Esophagus muscularis mucosa (tissue), 4 donors: ENCODE results near the gene RBM20. TPM values are rescaled to one million over a fixed set of nuclear protein-coding genes. Genes with fewer than 3 reads are reported as not detected.
A peak's percentile ranks its signal among the peaks of the same experiment; 100 is the strongest.

Source experiments
- DNase-seq: peaks from one replicate; pipeline ENCODE4 v3.0.0-alpha.2; 2017; ENCODE audit errors: extremely low spot score
- H3K27ac ChIP-seq, 4 donors: fragments of 200-600 bp; sonication (generic); replicated peaks in 1 of 4; 1 replicate in 3 of 4; 2 replicates in 1 of 4; pipeline ENCODE4 v1.5.1; 2016 to 2019; ENCODE audit warnings: mild to moderate bottlenecking in 1 of 4
- H3K27me3 ChIP-seq, 4 donors: fragments of 200-600 bp; sonication (generic); one replicate each; pipeline versions ENCODE4 v1.5.1 to v1.6.0; 2016 to 2019
- H3K36me3 ChIP-seq, 4 donors: fragments of 200-600 bp; sonication (generic); one replicate each; pipeline ENCODE4 v1.5.1; 2016 to 2019
- H3K4me1 ChIP-seq, 4 donors: fragments of 200-600 bp; sonication (generic); one replicate each; pipeline ENCODE4 v1.5.1; 2016 to 2019
- H3K4me3 ChIP-seq, 4 donors: fragments of 200-600 bp; sonication (generic); 1 replicate in 2 of 4; 2 replicates in 2 of 4; pipeline ENCODE4 v1.5.1; 2016 to 2019; ENCODE audit warnings: mild to moderate bottlenecking in 4 of 4, moderate library complexity in 1 of 4
- H3K9me3 ChIP-seq, 4 donors: fragments of 200-600 bp; sonication (generic); 1 replicate in 3 of 4; 2 replicates in 1 of 4; pipeline ENCODE4 v1.5.1; 2016 to 2019
- EP300 ChIP-seq: sonication (generic); formaldehyde crosslinking; IDR thresholded peaks from one replicate; pipeline ENCODE4 v1.6.1; 2017; ENCODE audit warnings: antibody characterized with exemption
- POLR2A ChIP-seq: fragments of 450-650 bp; IDR thresholded peaks from one replicate; pipeline ENCODE4 v1.6.1; 2017; ENCODE audit warnings: antibody characterized with exemption, moderate library complexity, mild to moderate bottlenecking, low read depth
- POLR2AphosphoS5 ChIP-seq, 2 donors: sonication (generic); formaldehyde crosslinking; IDR thresholded peaks; one replicate each; pipeline ENCODE4 v1.6.1; 2017; ENCODE audit warnings: antibody characterized with exemption in 2 of 2
- WGBS: methylation state at CpG from one replicate; pipeline ENCODE4 v1.1.5; 2018; 5-methylcytosine and 5-hydroxymethylcytosine counted together
- intact Hi-C: fragments of 100-400 bp; cut with DNase I; formaldehyde crosslinking; loops from one replicate; pipeline ENCODE4 v1.15.1; 2023
- total RNA-seq, 4 donors: library from RNA; depleted of rRNA; stranded (reverse); fragments of >200 nt; gene quantifications; one replicate each; pipeline versions ENCODE4 v1.1.0 to v1.2.1, GENCODE V29; 2016
- TF ChIP-seq, protein P1 (sequence below), 3 experiments: fragments of 200-600 bp in 2 of 3; fragments of 450-650 bp in 1 of 3; sonication (generic) in 2 of 3; IDR thresholded peaks; one replicate each; pipeline ENCODE4 v1.5.1; 2017 to 2019; ENCODE audit warnings: antibody characterized with exemption in 3 of 3, mild to moderate bottlenecking in 2 of 3, moderate library complexity in 1 of 3

RBM20 gene
- total RNA-seq, 4 donors from 2014 or later: 5.3 to 7.7 (median 5.8) TPM

DNA sequence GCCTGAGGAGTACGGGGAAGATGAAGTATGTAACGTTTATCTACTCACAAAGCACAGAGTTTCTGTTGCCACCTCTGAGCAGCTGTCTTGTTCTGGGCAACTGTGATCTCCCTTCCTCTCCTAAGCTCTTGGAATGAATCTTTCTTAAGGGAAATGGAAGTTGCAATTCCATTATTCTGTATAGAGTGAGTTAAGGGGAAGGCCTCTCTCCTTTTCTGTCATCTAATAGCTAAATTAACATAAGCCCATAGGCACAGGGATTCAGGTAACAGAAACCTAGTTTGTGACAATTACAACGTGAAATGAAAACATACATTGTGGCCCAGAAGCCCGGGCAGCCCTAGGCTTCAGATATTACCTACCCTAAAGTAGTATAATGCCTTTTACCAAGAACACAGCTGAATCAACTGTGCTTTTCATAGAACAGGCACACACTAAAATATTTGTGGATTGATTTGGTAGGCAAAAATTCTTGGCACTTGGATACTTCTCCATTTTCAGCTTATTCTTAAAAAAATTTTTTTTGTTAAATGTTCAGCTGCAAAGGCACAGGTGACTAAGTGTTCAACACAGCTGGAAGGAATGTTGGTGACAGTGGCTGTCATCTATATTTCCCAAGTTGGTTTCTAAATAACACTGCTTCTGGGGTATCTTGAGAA lies 223.8 kb downstream of the RBM20 start:
- Histone ChIP-seq H3K27ac (peak overlapping the region; percentile 18 to 43 (median 26)), H3K27me3 (no peaks in the 10 kb centered on the region), H3K4me1 (peaks cover 14 to 29% (median 29%) of the 10 kb centered on the region in 4 donors), H3K9me3 (no peaks in the 10 kb centered on the region), H3K36me3 (no peaks in the 10 kb centered on the region), H3K4me3 (no peak overlapping the region)
- DNase-seq: no peak
- 77% methylated on average over 4 of the region's 4 CpGs for WGBS
- TF ChIP-seq, protein P1, sequence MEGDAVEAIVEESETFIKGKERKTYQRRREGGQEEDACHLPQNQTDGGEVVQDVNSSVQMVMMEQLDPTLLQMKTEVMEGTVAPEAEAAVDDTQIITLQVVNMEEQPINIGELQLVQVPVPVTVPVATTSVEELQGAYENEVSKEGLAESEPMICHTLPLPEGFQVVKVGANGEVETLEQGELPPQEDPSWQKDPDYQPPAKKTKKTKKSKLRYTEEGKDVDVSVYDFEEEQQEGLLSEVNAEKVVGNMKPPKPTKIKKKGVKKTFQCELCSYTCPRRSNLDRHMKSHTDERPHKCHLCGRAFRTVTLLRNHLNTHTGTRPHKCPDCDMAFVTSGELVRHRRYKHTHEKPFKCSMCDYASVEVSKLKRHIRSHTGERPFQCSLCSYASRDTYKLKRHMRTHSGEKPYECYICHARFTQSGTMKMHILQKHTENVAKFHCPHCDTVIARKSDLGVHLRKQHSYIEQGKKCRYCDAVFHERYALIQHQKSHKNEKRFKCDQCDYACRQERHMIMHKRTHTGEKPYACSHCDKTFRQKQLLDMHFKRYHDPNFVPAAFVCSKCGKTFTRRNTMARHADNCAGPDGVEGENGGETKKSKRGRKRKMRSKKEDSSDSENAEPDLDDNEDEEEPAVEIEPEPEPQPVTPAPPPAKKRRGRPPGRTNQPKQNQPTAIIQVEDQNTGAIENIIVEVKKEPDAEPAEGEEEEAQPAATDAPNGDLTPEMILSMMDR (IDR thresholded peaks at IDR 0.05): no peak
- TF ChIP-seq POLR2A (no peak), POLR2AphosphoS5 (IDR thresholded peaks at IDR 0.05) (no peak)
- intact Hi-C loops: no loop called here

GRCh38 chr10:110868981-110869380 lies 224.8 kb downstream of the RBM20 start:
- Histone ChIP-seq H3K9me3 (no peaks in the 10 kb centered on the region), H3K4me1 (peaks cover 14 to 34% (median 31%) of the 10 kb centered on the region in 4 donors), H3K27ac (no peak overlapping the region), H3K27me3 (no peaks in the 10 kb centered on the region), H3K4me3 (no peak overlapping the region), H3K36me3 (no peaks in the 10 kb centered on the region)
- no peak for DNase-seq
- 75% methylated on average over 6 of the region's 6 CpGs for WGBS
- no peak for TF ChIP-seq POLR2AphosphoS5 (IDR thresholded peaks at IDR 0.05)
- TF ChIP-seq, protein P1 (IDR thresholded peaks at IDR 0.05): no peak
- TF ChIP-seq POLR2A: no peak
- no peak for TF ChIP-seq EP300
- intact Hi-C loops: no loop called here

GRCh38 chr10:110870823-110871297 lies 226.7 kb downstream of the RBM20 start:
- Histone ChIP-seq H3K27me3 (no peaks in the 10 kb centered on the region), H3K9me3 (no peaks in the 10 kb centered on the region), H3K36me3 (no peaks in the 10 kb centered on the region), H3K4me1 (peaks cover 15 to 38% (median 35%) of the 10 kb centered on the region in 4 donors), H3K27ac (peak overlapping the region; percentile 97 to 100 (median 99)), H3K4me3 (peak overlapping the region; percentile 96 to 100 (median 99))
- no peak for DNase-seq
- no peak for TF ChIP-seq EP300
- TF ChIP-seq POLR2A: no peak
- TF ChIP-seq, protein P1 (IDR thresholded peaks at IDR 0.05): no peak
- TF ChIP-seq POLR2AphosphoS5 (IDR thresholded peaks at IDR 0.05): no peak
- intact Hi-C loops: loop anchor here (5.0 kb wide), 3 partner anchors 44 to 69 kb away; partner anchors contain the start of genes BBIP1 and SHOC2
- 68% methylated on average over 13 of the region's 13 CpGs for WGBS

DNA sequence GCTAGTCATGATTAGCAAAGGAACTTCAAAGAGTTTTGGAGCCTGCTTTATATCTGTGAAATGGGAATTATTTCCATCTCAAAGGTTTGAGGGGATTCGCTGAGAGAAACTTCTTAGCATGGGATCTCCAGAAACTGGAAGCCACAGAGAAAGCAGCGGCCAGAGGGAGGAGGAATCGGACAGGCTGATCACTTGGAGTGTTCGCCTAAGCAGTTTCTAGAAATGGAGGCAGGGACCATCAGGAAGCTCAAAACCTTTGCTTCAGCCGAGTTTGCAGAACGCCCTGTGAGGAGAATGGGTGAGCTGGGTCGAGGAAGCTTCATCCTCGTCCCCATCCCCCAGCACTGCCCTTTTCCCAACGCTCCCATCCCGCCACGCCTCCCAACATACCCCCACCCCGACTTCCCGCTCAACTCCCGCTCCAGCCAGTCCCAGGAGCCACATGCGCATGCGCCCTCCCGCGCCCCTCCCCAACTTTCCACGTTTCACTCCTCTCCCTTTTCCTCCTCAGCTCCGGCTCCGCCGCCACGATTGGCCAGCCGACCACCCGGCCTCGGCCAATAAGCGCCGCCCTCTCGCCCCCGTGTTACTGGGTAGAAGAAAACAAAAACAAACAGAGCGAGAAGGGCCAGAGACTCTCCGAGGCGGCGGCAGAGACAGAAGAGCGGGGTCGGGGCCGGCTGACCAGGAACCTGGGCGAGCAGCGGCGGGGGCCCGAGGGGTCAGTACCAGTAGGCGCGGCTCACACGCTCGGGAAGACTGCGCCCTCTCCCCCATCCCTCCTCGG lies 227.4 kb downstream of the RBM20 start, which contains the start of gene PDCD4:
TSS of gene PDCD4 (plus strand) at position 631 of the 787 bp plus-strand sequence. CDS start 4,100 bp downstream, outside the sequence.
- Histone ChIP-seq H3K27ac (peak within 1 kb of the TSS; percentile 97 to 100 (median 99)), H3K4me1 (peaks cover 15 to 41% (median 38%) of the 10 kb centered on the region in 4 donors), H3K36me3 (peaks cover 0 to 2% (median 0%) of the 10 kb centered on the region in 4 donors), H3K9me3 (no peaks in the 10 kb centered on the region), H3K27me3 (no peaks in the 10 kb centered on the region), H3K4me3 (peak within 1 kb of the TSS; percentile 96 to 100 (median 99))
- peak; percentile 70 for TF ChIP-seq POLR2A
- TF ChIP-seq POLR2AphosphoS5 (IDR thresholded peaks at IDR 0.05): peak; percentile 94 to 98
- TF ChIP-seq EP300: no peak
- DNase-seq: peak; percentile 100
- 1% methylated on average over 46 of the region's 47 CpGs for WGBS
- intact Hi-C loops: loop anchor here (5.0 kb wide), 3 partner anchors 44 to 69 kb away; partner anchors contain the start of genes BBIP1 and SHOC2
